ENCODE results near the gene PRPSAP2.
"Not testable (repeated sequence)": the region's sequence is repeated elsewhere in the genome, so short reads cannot be mapped to it uniquely, and the experiment has no call there.

PRPSAP2 gene, protein sequence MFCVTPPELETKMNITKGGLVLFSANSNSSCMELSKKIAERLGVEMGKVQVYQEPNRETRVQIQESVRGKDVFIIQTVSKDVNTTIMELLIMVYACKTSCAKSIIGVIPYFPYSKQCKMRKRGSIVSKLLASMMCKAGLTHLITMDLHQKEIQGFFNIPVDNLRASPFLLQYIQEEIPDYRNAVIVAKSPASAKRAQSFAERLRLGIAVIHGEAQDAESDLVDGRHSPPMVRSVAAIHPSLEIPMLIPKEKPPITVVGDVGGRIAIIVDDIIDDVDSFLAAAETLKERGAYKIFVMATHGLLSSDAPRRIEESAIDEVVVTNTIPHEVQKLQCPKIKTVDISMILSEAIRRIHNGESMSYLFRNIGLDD

DNA sequence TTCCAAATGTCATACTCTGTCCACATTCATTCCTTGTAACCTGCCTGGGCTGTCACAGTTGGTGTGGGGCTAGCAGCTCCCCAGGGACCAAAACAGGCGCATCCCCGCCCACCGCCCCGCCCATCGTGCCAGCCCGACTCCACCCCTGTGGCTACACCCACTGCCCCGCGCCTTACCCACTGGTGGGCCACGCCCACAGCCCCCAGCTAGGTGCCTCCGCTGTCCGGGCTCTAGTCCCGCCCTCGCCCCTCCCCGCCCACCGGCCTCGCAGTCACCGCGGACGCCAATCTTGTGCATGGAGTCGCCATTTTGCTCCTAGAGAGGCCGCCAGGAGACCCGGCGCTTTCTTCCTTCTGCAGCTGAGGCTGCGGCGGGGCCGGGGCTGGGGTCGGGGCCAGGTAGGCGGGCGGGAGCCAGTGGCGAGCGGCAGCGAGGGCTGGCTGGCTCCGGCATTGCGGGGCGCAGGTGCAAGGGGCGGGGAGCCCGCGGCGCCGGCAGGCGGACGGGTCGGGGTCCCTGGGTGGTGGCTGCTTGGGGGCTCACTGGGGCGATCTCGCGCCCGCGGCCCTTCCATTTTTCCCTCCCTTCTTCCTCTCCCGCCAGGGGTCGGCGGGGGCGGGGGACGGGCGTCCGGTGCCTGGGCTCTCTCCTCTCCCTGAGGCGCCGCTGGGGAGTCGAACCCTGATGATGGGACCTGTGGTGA, at the start of gene PRPSAP2:
Gene PRPSAP2, plus strand, starts transcription at position 268 of the 703 bp plus-strand sequence. CDS start 7,703 bp downstream, outside the sequence.
- peak within 1 kb of the TSS; percentile 79 for H3K4me3 ChIP-seq (ENCODE audit: low read depth, low read length)

DNA sequence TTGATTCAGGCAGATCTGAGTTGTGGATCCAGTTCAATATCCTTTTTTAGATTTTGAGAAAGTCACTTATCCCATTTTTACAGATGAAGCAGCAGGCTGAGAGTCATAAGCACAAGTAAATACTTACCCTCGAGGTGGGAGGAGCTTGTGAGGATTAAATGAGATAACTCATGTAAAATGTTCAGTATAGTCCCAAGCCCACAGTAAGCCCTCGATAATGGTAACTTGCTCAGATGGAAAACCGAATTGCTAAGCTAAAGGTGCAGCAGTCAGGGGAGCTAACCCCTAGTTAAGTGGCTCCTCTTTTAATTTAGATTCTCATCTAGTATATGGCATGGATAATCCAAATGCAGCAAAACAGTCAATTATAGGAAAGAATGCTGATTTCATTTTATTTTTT, 42.0 kb upstream of the PRPSAP2 start:
- not testable (repeated sequence) for H3K4me3 ChIP-seq (ENCODE audit: low read depth, low read length)

DNA sequence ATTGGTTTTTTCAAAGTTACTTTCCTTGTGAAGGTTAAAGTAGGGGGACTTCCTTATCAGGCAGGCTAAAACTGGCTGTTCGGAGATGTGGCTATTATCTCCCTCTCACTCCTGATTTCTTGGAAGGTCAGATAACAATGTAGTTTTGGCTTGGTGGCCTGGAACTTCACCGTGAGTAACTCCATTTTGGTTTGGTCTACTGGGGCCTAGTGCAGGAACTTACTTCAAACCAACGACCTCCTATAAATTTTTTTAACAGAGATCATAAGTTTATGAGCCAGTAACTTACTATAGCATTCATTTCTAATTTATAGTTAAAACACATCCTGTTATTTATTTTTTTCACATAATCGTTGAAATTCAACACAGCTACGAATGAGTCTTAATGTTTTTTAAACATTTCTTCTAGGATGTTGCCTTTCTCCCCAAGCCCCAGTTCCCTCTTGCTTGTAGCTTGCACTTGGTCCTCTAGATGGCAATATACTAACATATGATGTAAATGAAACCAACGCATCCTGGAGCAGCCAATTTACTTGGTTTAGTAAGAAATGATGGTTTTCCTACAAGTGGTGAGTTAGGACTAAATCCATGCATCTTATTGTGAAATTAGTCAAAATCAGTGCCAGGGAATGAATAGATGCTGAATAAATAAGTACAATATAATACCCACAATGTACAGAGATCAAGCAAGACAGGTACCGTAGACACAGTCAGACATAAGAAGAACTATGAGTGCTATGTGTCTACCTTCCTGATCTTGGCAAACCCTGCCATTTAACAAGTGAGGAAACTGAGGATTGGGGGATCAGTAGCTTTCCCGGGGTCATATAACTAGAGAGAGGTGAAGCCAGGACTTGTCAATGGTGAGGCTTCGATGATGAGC, 41.2 kb upstream of the PRPSAP2 start:
- H3K4me3 ChIP-seq (ENCODE audit: low read depth, low read length), result not testable (repeated sequence)

DNA sequence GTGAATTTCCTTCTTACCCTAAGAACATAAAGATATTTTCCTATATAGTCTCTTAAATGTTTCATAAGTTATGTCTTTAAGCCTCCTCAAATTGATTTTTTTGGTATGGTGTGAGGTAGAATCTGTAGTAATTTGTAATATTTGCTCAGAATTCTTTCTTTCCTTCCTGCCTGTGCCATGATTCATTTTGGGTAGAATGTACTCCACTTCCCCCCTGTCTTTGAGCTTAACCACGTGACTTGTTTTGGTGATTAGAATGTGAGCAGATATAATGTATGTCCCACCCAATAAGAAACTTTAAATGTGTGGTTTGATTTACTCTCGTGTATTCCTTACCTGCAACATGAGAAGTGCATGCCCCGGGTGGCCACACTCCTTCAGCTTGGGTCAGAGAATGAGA, 36.5 kb upstream of the PRPSAP2 start:
- not testable (repeated sequence) for H3K4me3 ChIP-seq (ENCODE audit: low read depth, low read length)

DNA sequence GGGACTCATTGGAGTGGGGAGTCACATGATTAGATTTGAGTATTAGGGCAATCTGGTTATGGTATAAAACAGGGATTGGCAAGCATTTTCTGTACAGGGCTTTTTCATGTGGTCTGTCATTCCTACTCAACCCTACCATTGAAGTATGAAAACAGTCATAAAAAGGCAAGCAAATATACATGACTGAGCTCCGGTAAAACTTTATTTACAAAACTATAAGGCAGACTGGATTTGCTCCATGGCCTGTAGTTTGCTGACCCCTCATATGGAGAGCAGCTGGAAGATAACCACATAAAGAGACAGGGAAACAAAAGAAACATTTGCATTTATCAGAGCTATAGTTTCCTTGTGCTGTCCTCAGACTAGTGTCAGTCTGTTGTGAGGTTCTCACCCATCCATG, 30.3 kb upstream of the PRPSAP2 start:
- not testable (repeated sequence) for H3K4me3 ChIP-seq (ENCODE audit: low read depth, low read length)

DNA sequence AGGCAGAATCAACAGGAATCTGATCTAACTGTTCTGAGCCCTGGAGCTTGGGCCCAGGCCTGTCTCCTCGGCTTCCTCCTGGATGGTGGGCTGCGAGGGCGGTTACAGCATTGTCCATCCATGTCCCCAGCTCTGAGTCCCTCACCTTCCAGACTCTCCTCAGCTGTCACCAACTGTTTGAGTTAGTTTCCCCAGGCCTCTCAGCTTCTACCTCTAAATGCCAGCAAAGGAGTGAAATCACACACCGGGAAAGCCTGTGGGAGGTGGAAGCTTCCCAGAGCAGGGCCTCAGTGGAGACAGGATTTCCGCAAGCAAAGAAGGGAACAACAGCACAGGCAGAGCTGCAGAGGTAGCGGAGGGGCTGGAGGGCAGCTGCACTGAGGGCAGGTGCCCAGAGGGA, 9.4 kb upstream of the PRPSAP2 start:
- no peak overlapping the region for H3K4me3 ChIP-seq (ENCODE audit: low read depth, low read length)

DNA sequence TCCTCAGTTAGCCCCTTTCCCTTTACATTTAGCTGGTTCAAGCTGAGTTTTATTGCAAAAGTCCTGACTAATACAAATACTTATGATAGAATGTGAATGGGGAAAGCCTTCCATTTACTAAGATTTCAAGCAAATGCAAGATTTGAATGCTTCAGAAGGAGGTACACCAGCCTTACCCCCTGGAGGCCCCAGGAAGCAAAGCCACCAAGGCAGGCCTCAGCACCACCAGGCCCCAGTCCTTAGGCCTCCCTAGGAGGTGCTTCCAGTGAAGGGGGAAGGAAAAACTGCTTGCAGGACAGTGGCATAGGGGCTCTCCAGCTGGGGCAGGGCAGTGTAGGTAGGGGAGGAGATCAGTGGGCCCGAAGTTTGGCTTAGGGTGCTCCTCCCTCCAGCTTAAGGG, 7.3 kb upstream of the PRPSAP2 start:
- no peak overlapping the region for H3K4me3 ChIP-seq (ENCODE audit: low read depth, low read length)

DNA sequence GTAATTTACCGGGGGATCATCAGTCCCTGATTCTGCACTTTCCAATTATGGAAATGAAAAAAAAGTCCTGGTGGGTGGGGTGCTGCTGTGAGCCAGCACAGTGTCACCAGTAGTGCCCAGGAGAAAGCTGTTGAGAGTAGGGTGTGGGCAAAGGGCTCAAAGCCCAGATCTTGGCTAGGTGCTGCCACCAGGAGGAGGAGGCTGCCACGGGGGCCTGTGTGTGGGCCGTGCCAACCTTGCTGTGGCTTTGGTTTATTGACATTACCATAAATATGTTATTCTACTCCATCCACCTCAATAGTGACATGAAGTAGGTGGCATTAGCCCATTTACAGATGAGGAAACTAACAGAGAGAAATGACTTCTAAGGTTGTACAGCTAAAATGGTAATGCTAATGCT, 6.7 kb upstream of the PRPSAP2 start:
- H3K4me3 ChIP-seq (ENCODE audit: low read depth, low read length), result no peak overlapping the region

DNA sequence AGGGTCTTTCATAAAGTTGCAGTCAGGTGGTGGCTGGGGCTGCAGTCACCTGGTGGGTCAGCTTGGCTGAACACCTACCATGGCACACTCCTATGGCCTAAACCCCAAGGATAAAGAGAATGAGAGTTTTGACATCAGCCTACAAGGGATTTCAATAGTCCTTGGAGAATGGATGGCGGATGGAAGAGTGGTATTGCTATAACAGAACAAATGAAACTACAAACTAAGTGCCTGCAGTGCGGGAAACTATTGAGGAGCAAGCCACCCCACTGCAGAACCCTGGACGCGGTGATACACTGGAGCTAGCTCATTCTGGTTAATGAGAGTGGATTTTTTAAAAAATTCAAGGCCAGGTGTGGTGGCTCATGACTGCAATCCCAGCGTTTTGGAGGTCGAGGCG, 3.0 kb upstream of the PRPSAP2 start:
- no peak overlapping the region for H3K4me3 ChIP-seq (ENCODE audit: low read depth, low read length)

DNA sequence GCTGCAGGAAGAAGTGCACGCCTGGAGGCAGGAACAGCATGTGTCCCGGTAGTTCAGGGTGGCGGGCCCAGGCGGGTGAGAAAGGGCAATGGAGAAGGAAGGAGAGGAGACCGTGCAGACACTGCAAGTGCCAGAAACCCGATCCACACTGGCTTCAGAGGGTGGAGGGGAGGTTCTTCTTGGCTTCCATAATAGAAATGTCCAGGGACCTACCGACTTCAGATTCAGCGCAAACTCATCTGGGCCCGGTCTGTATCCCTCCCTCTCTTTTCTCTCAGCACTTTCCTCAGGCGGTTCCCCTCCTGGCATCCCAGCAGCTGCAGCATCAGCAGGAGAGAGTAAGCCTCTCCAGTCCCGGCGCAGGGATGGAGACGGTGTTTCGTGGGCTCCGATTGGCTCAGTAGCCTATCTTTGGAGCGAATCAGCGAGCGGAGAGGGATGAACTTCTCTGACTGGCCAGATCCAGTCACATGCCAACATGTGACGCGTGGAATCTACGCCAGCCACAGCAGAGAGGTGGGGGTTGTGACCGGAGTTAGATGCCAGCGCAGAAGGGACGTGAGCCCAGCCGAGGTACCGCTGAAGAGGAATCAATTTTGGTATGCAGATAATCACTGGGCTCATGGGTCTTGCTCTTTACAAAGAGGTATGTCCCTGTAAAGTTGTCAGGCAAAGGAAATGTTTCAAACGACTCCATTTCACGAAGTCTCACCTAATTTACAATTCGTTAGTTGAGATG, 1.9 kb upstream of the PRPSAP2 start:
- H3K4me3 ChIP-seq (ENCODE audit: low read depth, low read length), result peak overlapping the region; percentile 84

DNA sequence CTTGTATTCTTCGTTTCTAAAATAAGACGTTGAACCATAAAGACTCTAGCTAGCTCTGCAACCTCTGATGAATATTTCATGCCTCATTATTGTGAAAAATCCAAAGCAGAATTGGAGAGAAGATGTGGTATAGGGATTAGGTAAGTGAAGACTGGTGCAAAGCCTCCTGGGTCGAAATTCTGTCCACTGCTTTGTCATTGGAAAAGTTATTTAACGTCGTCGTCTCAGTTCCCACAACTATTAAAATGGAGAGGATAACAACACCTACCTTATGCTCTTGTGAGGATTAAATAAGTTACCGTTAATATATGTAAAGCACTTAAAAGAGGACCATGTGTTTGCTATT, 1.4 kb upstream of the PRPSAP2 start:
- peak overlapping the region; percentile 84 for H3K4me3 ChIP-seq (ENCODE audit: low read depth, low read length)

DNA sequence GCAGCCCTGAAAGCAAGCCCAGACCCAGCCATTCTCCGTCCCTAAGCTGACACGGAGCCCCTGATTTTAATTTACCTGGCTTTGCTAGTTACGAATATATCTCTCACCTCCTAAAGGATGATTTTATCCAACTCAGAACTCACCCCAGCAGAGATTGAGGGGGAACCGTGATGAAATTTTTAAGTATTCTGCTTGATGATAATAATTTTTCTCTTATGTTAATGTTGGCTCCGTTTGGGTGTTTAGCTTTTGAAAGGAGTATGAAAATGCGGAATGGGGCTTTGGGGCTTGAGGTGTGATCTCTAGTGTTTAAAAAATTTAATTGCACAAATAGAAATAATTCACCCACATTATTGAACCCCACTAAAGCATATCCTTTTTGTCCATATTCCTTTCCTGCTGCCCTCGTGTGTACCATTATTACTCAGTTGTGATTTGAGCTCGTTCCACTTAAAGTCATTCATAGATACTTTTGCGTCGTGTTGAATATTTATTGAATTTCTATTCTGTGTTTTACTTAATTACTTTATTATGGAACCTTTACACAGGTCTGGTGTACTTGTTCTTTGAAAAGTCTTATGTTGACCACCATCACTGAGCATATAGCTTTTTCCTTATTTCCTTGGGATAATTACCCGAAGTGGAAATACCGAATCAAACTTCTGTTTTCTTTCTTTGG, 775 bp downstream of the PRPSAP2 start:
- peak overlapping the region; percentile 79 for H3K4me3 ChIP-seq (ENCODE audit: low read depth, low read length)

DNA sequence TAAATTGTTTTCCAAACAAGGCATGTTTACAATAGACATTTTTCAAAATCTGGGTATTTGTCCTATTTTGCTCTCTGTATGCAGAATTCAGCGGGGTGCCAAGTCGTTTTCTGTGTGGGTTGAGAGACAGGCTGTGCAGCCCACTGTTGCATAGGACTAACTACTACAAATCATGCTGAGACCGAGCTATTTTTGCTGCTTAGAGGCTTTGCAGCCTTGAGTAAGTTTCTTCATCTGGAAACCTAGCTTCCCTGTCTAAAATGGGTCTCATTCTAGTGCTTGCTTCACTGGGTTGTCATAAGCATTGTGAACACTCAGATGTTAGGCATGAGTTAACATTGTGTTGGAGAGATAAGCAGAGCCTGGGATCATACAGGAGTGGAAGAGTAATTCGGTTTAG, 1.3 kb downstream of the PRPSAP2 start:
- H3K4me3 ChIP-seq (ENCODE audit: low read depth, low read length), result peak overlapping the region; percentile 79

DNA sequence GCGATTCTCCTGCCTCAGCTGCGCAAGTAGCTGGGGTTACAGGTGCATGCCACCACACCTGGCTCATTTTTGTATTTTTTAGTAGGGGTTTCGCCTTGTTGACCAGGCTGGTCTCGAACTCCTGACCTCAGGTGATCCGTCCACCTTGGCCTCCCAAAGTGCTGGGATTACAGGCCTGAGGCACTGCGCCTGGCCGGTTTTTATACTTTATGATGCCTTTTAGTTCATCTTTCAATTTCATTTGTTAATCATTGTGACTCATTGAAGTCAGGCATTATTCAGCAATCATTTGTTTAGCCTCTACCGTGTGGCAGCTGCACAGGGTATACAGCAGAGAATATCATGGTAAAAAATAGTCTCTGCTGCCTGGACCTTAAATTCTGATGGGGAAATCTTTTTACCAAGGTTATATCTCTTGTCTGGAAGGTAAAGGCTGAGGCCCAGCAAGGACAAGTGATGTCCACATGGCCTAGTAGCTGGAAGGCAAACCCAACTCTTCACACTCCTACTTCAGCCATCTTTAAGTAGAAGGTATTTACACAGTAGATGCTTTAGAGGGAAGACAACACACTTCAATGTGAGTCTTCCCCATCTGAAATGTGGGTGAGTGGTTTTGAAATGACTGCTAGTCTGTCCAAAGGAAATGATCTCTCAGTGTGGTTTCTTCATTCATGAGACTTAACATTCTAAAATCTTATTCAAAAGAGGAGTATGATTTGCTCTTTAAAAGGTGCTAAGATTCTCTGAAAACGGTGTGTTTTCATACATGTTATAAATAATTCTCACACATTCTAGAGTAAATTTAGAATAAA, 2.4 kb downstream of the PRPSAP2 start:
- H3K4me3 ChIP-seq (ENCODE audit: low read depth, low read length), result no peak overlapping the region

DNA sequence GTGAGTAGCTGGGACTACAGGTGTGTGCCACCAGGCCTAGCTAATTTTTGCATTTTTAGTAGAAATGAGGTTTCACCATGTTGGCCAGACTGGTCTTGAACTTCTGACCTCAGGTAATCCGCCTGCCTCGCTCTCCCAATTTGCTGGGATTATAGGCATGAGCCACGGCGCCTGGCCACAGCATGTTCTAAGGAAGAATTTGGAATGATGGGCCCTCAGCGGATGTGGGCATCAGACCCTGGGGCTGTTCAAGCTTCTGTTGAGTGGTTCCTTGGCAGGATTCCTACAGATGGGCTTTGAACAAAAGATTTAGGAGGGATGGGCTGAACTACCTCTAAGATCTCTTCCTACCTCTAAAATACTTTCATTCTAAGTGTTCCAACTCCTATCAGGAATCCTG, 4.1 kb downstream of the PRPSAP2 start:
- no peak overlapping the region for H3K4me3 ChIP-seq (ENCODE audit: low read depth, low read length)

DNA sequence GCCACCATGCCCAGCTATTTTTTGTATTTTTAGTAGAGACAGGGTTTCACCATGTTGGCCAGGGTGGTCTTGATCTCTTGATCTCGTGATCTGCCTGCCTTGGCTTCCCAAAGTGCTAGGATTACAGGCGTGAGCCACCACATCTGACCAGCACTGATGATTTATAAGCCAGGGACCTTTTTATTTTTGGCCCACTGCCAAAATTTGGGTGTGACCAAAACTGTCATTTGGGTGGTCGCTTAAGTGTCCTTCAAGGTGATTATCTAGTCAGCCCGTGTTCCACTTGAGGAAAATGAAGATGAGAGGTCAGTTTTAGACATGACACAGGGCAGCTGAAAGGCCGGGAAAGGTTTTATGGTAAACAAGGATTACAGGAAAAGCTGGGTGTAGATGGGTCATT, 7.1 kb downstream of the PRPSAP2 start:
- H3K4me3 ChIP-seq (ENCODE audit: low read depth, low read length), result not testable (repeated sequence)

DNA sequence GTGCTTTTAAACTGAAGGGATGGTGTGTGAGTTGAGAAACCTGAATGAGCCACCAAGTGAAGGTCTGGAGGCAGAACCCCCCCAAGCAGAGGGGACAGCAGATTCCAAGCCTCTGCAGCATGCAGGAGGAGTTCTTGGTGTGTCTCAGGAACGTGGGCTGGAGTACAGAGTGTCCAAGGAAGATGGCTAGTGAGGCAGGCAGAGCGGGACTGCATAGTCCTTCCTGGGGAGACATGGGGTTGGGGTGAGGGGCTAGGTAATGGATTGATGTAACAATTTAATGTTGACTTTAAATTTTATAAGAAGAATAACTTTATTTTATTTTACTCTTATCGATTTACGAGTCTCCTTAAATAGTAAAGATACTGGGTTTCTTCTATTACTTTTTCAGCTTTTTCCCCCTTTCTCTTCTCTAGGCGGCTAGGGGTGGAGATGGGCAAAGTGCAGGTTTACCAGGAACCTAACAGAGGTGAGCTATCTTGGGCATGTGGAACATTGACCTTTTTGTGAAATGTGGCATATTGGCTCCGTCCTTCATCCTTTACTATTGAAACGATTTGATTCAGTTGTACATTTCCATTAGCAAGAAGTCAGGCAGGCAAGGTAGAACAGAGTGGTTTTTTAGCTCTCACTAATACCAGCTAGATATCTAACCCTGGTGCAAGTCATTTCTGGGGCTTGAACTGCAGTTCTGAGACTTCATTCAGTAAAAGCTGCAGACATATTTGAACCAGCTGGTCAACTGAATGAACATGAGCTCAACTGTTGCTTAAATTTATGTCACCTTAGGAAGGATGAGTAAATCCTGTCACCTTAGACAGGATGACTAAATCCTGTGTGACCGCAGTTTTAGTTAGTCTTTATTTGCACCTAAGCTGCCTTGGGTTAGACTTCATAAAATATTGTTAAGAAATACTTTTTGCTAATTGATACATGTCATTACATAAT, 9.2 kb downstream of the PRPSAP2 start:
- no peak overlapping the region for H3K4me3 ChIP-seq (ENCODE audit: low read depth, low read length)

DNA sequence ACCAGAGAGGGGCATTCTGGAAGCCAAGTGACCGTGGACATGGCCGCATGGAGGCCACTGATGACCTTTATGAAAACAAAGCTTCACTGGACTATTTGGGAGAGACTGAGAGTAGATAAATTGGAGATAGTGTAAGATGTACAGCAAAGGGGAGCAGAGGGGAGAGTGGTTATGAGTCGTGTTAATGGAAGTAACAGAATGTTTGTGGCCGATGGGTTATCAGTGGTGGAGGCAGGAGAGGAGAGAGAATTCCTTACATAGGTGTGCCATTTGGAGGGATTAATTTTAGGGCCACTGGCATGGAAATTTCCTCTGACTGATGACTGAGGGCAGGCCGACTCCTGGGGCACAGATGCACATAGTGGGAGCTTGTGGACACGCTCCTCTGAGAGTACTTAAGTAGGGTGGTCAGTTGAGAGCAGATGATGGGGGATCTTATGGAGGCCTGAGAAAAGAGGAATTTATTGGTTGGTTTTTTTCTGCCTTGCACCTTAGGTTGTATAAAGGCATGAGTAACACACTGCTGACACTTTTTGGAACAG, 19.2 kb downstream of the PRPSAP2 start:
- H3K4me3 ChIP-seq (ENCODE audit: low read depth, low read length), result no peak overlapping the region
